ENCODE results near the gene MLIP.
"Not testable (repeated sequence)": the region's sequence is repeated elsewhere in the genome, so short reads cannot be mapped to it uniquely, and the experiment has no call there.

Gene MLIP

GRCh38 chr6:54236984-54237383 lies 125.7 kb downstream of the MLIP start:
- no peak for DNase-seq

DNA sequence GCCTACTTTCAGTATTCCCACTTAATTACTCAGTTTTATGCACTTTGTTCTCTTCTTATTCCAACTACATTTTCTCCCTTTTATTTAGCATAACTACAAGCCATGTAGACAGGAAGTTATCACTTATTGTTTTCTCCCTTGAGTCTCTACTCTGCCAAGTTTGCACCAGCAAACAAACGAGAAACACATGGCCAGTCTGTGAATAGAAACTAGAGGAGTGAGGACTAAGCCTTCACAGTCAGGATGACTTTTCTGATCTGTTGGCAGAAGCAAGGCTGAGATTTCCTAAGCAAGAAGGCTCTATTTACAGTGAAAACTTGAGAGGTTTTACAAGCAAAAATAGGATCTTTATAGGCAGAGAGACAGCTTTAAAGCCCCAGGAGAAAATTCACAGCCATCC lies 127.2 kb downstream of the MLIP start:
- DNase-seq, result no peak

DNA sequence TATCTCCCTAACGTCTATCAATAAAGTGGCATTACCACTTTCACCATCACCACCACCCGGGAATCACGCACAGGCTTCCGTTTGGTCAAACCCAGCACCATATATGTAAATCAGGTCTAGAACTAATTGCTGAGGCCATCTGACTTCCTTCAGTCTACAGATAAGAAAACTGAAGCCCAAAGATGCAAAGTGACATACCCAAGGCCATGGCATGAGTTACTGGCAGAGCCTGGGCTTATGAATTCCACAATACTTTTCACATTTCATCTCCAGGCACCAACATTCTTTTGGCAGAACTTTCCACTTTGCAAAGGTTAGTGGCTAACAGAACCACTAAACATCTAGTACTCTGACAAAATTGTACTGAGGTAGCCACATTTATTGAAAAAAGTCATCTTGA lies 132.5 kb downstream of the MLIP start:
- no peak for DNase-seq

GRCh38 chr6:54244430-54244829 lies 133.2 kb downstream of the MLIP start:
- no peak for DNase-seq

DNA sequence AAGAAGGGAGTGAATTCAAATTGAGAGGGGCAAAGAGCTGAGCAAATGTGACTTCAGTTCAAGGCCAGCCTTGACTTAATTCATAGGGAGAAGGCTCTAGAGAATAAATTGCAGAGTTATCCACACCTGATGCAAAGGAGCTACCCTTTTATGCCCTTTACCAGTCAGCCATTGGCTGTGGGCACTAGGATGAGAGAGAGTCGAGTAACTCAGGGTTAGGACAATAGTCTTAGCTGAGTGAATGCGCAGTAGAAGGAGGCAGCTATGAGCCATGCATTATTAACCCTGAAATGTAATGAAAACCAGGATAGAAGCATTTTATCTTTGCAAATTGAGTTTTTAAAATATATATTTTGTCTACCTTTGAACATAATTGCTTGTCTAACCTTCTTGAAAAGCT lies 134.0 kb downstream of the MLIP start:
- DNase-seq, result no peak

GRCh38 chr6:54248319-54248718 lies 137.1 kb downstream of the MLIP start:
- DNase-seq, result no peak

DNA sequence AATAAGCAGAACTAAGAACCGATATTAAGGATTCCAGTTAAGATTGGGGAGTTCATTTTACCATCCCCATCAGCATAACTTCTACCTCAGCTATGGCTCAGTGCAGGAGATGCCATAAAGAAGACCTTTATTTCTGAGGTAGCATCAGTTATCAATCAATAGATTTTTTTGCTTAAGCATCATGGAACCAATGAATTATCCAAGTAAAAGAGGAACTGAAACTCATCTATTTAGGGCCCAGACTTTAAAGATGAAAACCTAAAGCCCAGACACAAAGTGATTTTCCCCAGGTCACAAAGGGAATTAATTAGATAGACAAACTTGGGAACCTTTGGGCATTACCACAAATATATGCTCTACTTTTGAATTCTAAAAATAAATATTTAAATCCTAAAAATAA lies 137.8 kb downstream of the MLIP start:
- DNase-seq, result no peak

DNA sequence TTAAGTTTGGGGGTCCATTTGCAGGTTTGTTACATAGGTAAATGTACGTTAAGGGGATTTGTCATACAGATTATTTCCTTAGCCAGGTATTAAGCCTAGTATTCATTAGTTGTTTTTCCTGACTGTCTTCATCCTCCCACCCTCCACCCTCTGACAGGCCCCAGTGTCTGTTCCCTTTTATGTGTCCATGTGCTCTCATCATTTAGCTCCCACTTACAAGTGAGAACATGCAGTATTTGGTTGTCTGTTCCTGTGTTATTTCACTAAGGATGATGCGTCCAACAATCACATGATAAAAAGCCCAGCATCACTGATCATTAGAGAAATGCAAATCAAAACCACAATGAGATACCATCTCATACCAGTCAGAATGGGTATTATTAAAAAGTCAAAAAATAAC lies 138.6 kb downstream of the MLIP start:
- not testable (repeated sequence) for DNase-seq

DNA sequence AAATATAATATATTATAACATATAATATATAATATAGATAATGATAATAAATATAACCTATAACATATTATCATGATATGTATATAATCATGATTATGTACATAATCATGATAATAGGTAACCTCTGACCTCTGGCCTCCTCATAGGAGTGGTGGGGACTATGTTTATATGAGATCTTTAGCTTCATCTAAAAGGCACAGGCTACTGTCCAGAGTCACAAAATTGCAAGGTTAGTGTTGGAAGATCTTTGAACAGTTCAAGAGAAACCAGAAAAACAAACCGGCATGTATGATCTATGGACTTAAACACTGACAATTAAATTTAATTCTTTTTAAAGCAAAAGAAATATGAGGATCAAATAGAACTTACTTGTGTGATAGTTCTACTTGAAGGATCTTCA lies 141.3 kb downstream of the MLIP start:
- DNase-seq, result no peak

- no peak for DNase-seq
These were observed 141.7 kb downstream of the MLIP start for GRCh38 chr6:54252916-54253315.

- no peak for DNase-seq
These were observed 143.6 kb downstream of the MLIP start for GRCh38 chr6:54254886-54255285.

DNA sequence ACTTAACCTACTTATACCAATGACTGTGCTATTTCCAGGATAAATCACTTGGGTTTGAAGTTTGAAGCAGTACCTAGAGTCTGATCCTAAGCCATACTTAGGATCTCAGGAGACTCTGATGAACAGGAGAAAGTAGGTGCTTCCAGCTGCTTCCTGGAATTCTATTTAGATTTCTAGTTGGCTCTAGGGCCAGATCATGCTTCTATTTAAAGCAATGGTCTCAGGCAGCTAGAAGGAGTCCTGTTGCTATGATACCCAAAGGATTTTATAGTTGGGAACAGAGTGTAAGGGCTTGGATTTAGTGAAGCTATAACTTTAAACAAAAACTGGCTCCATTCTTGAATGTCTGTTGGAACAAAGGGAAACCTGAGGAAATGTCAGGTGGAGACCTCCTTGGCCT lies 144.6 kb downstream of the MLIP start:
- DNase-seq, result no peak

DNA sequence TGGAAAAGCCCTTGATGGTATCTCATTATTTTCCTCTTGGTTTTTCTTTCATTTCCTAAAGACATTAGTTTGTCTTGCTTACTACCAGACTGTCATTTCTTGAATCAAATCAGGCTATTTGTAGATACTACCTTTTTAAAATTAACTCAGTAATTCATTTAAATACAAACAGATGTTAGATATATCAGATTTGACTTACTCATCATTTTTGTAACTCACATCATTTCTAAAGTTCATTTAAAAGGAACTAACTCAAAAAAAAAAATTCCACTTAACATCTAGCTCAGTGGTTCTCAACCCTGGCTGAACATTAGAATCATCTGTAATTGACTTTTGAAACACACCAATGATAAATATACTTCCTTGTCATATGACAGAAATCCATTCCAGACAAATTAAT lies 148.8 kb downstream of the MLIP start:
- no peak for DNase-seq

- DNase-seq, result no peak
These were observed 151.3 kb downstream of the MLIP start for GRCh38 chr6:54262499-54262898.

DNA sequence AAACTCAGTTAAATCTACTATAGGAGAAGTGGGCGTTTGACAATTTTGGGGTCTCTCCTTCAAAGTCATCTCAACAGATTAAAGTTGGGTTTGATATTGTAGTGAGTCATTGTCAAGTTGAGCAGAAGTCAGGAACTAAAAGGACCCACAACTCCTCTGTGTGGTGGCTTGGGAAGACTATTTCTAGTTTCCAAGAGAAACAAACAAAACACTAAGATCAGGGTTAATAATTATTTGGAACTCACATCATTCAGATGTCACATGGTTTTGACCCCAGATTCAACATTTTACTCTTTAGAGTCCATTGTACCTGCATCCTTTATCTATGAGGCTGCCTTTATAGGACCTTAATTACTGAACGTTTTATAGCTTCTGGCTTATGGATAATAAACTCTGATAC lies 151.7 kb downstream of the MLIP start:
- no peak for DNase-seq

DNA sequence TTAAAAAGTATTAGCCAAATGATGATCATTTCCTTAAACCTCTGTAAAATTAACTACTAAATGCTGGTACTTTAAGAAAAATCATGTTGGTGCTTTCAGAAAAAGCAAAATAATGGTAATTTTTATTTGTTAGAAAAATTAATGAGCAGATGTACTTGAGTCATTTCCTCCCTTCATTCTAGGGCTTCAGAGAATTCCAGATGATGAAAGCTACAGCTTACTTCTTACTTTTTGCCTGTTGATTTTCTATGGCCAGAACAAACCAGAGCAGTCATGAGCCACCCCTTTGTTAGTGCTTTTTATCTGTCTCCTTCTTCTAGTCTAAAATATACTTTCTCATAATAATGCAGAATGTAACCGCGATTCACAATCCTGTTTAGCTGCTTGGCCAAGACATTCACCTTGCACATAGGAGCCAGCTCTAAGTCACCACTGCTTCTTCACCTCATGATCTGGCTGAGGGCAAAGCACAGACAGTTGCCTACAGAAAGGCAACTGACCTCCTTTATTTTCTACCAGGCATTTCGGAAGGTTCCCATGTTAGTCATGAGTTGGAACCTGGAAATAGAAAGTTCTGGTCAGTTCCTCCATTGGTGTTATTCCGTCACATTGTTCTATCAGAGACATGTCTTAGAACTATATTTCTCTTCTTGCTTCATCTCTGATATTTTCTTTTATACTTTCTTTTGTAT lies 153.5 kb downstream of the MLIP start:
- no peak for DNase-seq

DNA sequence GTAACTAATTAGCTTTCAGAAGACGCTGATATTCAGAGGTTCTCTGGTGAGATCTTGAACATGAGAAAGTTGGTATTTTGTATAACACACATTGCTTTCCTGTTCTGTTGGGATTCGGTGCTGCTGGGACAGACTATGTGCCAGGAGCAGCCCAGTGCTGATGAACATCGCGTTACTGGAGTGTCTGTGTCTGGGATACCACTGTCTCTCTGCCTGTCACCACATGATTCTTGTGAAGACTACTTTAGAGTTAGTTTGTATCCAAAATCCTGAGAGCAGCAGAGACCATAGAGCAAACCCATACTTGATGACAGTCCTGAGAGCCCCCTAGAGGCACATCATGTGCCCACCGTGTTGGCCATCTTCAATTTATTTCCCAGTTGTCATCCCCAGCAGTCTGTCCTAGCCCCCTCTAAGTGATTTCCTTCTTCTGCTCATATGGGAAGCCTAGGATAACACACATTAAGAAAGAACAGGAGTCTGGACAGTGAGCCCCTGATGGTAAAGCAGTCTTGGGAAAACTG lies 155.2 kb downstream of the MLIP start:
- DNase-seq, result no peak

DNA sequence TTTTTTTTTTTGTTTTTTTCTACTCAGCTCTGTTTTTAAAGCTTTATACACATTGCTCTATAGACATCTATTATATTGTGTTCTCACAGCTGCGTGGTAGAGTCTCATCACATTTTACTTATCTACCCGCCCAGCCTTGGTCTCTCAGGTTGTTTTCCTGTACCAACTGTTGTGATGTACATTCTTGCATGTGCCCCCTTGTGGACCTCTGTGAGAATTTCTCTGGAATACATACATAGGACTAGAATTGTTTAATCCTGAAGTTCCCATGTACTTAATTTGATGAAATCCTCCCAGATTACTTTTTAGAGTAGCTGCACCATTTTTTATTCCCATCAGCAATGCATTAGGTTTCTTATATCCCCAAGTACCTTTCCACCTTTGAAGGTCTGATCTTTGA lies 156.6 kb downstream of the MLIP start:
- DNase-seq, result peak; percentile 32

DNA sequence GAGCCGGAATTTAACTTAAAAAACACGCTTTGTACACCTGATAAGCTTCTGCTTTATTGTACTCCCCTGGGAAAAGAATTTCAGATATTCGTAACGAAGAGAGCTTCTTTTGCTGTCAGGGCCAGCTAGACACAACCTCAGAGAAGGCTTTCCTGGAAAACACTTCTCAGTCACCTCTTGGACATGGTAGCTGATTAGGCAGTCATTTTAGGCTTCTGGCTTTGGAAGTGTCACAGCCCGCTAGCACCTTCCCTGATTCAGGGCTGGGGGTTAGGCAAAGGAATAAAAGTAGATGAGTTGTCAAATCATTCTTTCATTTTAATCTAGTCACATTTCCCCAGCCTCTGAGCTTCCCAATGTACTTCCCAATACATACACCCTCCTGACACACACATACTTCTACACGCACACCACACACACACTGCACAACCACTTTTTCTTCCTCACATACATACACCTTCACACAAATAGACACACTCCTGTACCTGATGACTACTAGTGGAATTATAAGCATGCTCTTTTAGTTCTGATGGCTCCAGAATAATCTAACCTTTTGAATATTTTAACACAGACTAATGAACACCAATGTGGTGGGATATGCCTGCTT lies 162.1 kb downstream of the MLIP start:
- DNase-seq, result no peak

DNA sequence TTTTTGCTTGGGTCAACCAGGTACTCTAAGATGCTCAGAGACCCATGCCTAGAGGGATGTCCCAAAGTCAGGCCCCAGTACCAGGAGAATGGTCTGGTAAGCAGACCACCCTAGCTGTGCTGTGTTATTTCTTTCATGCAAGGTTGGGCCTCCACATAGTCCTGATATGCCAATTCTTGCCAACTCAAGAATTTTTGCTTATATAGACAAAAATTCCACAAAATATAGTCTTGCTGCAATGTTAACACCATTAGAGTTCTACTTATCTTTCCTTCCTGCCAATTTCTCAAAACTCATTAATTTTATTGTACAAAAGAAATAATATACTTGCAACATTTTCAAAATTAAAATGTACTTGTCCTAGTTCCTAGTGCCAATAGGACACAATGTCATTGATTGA lies 163.1 kb downstream of the MLIP start:
- DNase-seq, result no peak

- peak; percentile 40 for DNase-seq
These were observed 170.9 kb downstream of the MLIP start for GRCh38 chr6:54282186-54282585.

DNA sequence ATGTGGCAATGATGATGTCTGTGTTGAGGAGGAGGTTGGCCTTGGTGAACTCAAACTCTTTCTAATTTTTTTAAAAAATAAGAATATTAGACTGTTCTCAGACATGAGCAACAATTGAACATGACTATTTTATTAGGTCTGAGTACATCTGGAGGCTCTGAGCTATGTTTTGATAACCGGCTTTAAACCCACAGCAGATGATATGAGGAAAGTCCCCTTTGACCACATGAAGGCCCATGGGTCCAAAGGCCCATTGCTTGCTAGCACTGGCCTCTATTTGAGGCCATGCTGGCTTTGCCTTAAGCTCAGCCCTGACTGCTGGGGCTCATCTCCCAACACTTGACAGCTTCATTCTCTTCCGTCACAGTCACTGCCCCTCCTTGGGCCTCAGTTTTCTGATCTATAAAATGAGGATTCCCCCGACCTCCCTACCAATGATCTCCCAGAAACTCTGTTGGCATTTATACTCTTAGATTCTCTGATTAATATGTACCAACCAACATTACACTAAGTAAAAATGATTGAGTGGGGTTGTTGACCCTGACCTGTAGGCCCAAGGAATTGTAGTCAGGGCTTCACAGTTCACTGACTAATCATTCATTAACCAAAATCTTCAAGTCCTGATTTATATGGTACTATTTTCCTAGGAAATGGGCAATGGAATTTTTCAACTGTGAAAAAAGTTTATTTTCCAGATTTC lies 173.1 kb downstream of the MLIP start:
- DNase-seq, result no peak

DNA sequence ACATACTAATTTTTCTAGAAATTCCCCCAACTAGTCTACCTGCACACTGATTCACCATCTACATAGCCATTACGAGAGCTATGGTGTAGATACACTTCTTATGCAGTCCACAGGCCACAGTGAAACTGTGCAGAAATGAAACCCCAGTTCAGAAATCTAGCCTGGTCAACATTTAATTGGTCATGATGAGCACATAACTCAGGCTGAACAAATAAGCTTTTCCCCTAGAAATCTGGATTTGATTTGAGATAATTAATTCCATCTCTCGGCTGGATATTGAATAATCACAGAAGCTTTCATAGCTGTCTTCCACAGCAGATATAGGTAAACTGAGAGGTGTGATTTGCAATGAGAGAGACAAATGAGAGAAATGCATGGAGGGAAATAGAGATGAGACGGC lies 174.4 kb downstream of the MLIP start:
- DNase-seq, result no peak

DNA sequence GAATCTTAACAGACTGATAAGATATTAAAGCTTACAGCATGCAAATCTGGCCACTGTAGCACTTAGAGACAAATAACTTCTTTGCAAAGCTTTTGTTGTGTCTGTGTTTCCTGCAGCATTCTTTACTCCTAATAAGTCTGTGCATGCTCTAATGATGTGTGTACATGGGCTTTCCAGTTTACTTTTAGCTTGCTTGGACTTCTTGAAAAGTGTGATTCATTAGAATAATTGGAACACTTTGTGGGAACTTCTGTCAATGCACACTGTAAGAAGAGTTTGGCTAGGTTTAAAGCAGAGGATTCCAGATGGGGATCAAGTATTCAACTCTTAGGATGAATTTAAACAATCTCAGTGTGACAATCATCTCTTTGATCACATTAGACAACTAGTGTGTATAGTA lies 174.9 kb downstream of the MLIP start:
- no peak for DNase-seq

All from NCI-H226 (cell line).